Nephron (organoid): ENCODE measurements around the gene CUL9.

Experiments used
- H3K27ac Mint-ChIP-seq, 3 experiments: 2 replicates each; pipeline ENCODE4 v1.8.0; 2020; ENCODE audit warnings: mixed read lengths in 3 of 3, mild to moderate bottlenecking in 2 of 3, moderate library complexity in 1 of 3
- H3K27me3 Mint-ChIP-seq: 2 replicates; pipeline ENCODE4 v1.8.0; 2021; ENCODE audit warnings: low read depth, mild to moderate bottlenecking, moderate library complexity, mixed read lengths
- H3K36me3 Mint-ChIP-seq: 2 replicates; pipeline ENCODE4 v1.8.0; 2020; ENCODE audit warnings: low read depth, mixed read lengths
- H3K4me1 Mint-ChIP-seq: 2 replicates; pipeline ENCODE4 v1.8.0; 2020; ENCODE audit warnings: mixed read lengths
- H3K4me3 Mint-ChIP-seq, 3 experiments: 2 replicates each; pipeline ENCODE4 v1.8.0; 2020; ENCODE audit warnings: mild to moderate bottlenecking in 3 of 3, mixed read lengths in 3 of 3, moderate library complexity in 2 of 3
- H3K9me3 Mint-ChIP-seq: 2 replicates; pipeline ENCODE4 v1.8.0; 2020; ENCODE audit warnings: mixed read lengths
- CTCF ChIP-seq, 3 experiments: fragments of 200-600 bp; sonication (generic); IDR thresholded peaks; one replicate each; pipeline ENCODE4 v1.5.0; 2021; ENCODE audit warnings: antibody characterized with exemption in 3 of 3; ENCODE audit not compliant: unreplicated experiment in 3 of 3

Gene CUL9

GRCh38 chr6:43199912-43200311 lies 17.9 kb downstream of the CUL9 start:
- Mint-ChIP-seq H3K9me3 (no peaks in the 10 kb centered on the region), H3K27me3 (no peaks in the 10 kb centered on the region), H3K4me1 (no peaks in the 10 kb centered on the region), H3K4me3 (no peak overlapping the region), H3K27ac (no peak overlapping the region), H3K36me3 (peaks cover 42% of the 10 kb centered on the region)
- TF ChIP-seq CTCF (IDR thresholded peaks at IDR 0.05; ENCODE audit: unreplicated experiment in 3 of 3), result no peak

GRCh38 chr6:43200541-43200940 lies 18.5 kb downstream of the CUL9 start:
- no peak overlapping the region for H3K27ac Mint-ChIP-seq
- no peaks in the 10 kb centered on the region for H3K27me3 Mint-ChIP-seq
- H3K4me1 Mint-ChIP-seq, result no peaks in the 10 kb centered on the region
- peaks cover 42% of the 10 kb centered on the region for H3K36me3 Mint-ChIP-seq
- TF ChIP-seq CTCF (IDR thresholded peaks at IDR 0.05; ENCODE audit: unreplicated experiment in 3 of 3), result no peak
- H3K9me3 Mint-ChIP-seq, result no peaks in the 10 kb centered on the region
- H3K4me3 Mint-ChIP-seq, result no peak overlapping the region

- Mint-ChIP-seq H3K27me3 (no peaks in the 10 kb centered on the region), H3K4me1 (no peaks in the 10 kb centered on the region), H3K36me3 (peaks cover 46% of the 10 kb centered on the region), H3K4me3 (no peak overlapping the region), H3K27ac (peak overlapping the region in 1 of 3 experiments; percentile 52), H3K9me3 (no peaks in the 10 kb centered on the region)
- no peak for TF ChIP-seq CTCF (IDR thresholded peaks at IDR 0.05; ENCODE audit: unreplicated experiment in 3 of 3)
These were observed 20.5 kb downstream of the CUL9 start for GRCh38 chr6:43202451-43202850.

- peaks cover 42% of the 10 kb centered on the region for H3K36me3 Mint-ChIP-seq
- no peak for TF ChIP-seq CTCF (IDR thresholded peaks at IDR 0.05; ENCODE audit: unreplicated experiment in 3 of 3)
These were observed 21.2 kb downstream of the CUL9 start for GRCh38 chr6:43203029-43203717.

GRCh38 chr6:43203718-43204095 lies 21.7 kb downstream of the CUL9 start:
- Mint-ChIP-seq H3K27ac (no peak overlapping the region), H3K27me3 (no peaks in the 10 kb centered on the region), H3K9me3 (no peaks in the 10 kb centered on the region), H3K4me3 (no peak overlapping the region), H3K36me3 (peaks cover 42% of the 10 kb centered on the region), H3K4me1 (no peaks in the 10 kb centered on the region)
- TF ChIP-seq CTCF (IDR thresholded peaks at IDR 0.05; ENCODE audit: unreplicated experiment in 3 of 3), result no peak

More at GRCh38 chr6:43203029-43203717, 21.2 kb downstream of the CUL9 start:
- no peaks in the 10 kb centered on the region for H3K4me1 Mint-ChIP-seq
- H3K27ac Mint-ChIP-seq, result no peak overlapping the region
- no peaks in the 10 kb centered on the region for H3K9me3 Mint-ChIP-seq
- no peak overlapping the region for H3K4me3 Mint-ChIP-seq
- H3K27me3 Mint-ChIP-seq, result no peaks in the 10 kb centered on the region
